ENCODE results near the gene NEURL4.

NEURL4 gene

DNA sequence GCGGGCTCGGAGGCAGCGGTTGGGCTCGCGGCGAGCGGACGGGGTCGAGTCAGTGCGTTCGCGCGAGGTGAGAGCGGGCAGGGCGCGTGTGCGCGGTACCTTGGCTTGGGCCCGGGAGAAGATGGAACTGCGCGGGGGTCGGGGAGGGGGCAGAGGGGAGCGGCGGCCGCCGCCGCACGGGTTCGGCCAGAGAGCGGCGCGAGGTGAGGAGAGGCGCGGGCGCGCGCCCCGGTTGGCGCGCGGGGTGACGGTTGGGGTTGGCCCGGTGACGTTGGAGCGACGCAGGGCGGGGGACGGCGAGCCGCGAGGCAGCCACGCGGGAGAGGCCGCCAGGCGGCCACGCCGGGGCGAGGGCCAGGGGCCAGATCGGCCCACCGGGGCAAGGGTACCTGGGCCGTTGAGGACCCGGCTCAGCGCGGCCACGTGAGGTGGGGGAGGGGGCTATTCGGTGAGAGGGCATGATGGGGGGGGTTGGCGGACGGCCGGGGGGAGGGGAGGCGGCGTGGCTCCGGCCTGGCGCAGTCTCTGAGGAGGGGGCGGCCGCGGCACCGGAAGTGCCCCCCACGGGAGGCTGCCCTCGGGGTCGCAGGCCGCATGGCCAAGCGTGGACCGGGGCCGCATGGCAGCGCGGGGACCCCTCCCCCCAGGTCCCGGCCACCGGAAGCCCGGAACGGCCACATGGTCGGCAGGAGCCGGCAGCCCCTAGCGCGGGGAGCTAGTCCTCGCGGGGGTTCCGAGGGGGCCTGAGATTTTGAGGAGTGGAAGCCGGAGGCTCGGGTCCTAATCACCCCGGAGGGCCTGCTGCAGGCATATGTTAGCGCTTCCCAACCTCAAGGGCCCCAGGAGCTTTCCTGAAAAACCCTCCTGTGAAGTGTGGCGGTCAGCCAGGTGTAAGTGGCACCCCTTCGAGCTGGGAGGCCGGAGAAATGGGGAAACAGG is 21.2 kb downstream of the NEURL4 start:
- Histone ChIP-seq H4K20me1 (ENCODE audit: insufficient read depth, low read length) (peaks cover 37% of the 10 kb centered on the region), H3K4me3 (ENCODE audit: low read length) (peak overlapping the region; percentile 100), H3K9me3 (ENCODE audit: insufficient read depth, low read length) (no peaks in the 10 kb centered on the region), H3K36me3 (replicated peaks; ENCODE audit: low read depth, low read length) (peaks cover 40% of the 10 kb centered on the region), H3K79me2 (ENCODE audit: low read length) (peaks cover 48% of the 10 kb centered on the region), H3K27ac (ENCODE audit: low read length) (peak overlapping the region; percentile 99), H2AFZ (ENCODE audit: low read depth, low read length) (no peak overlapping the region), H3K4me1 (ENCODE audit: low read length) (peaks cover 19% of the 10 kb centered on the region), H3K9ac (ENCODE audit: low read length) (peak overlapping the region; percentile 100), H3K27me3 (ENCODE audit: low read depth, low read length) (no peaks in the 10 kb centered on the region), H3K4me2 (ENCODE audit: low read length) (peak overlapping the region; percentile 98)
- no peak for TF ChIP-seq EZH2phosphoT487 (IDR thresholded peaks at IDR 0.05; ENCODE audit: low read depth)
- TF ChIP-seq, protein P1, sequence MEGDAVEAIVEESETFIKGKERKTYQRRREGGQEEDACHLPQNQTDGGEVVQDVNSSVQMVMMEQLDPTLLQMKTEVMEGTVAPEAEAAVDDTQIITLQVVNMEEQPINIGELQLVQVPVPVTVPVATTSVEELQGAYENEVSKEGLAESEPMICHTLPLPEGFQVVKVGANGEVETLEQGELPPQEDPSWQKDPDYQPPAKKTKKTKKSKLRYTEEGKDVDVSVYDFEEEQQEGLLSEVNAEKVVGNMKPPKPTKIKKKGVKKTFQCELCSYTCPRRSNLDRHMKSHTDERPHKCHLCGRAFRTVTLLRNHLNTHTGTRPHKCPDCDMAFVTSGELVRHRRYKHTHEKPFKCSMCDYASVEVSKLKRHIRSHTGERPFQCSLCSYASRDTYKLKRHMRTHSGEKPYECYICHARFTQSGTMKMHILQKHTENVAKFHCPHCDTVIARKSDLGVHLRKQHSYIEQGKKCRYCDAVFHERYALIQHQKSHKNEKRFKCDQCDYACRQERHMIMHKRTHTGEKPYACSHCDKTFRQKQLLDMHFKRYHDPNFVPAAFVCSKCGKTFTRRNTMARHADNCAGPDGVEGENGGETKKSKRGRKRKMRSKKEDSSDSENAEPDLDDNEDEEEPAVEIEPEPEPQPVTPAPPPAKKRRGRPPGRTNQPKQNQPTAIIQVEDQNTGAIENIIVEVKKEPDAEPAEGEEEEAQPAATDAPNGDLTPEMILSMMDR (IDR thresholded peaks at IDR 0.05; ENCODE audit: low read depth, low read length), result no peak

DNA sequence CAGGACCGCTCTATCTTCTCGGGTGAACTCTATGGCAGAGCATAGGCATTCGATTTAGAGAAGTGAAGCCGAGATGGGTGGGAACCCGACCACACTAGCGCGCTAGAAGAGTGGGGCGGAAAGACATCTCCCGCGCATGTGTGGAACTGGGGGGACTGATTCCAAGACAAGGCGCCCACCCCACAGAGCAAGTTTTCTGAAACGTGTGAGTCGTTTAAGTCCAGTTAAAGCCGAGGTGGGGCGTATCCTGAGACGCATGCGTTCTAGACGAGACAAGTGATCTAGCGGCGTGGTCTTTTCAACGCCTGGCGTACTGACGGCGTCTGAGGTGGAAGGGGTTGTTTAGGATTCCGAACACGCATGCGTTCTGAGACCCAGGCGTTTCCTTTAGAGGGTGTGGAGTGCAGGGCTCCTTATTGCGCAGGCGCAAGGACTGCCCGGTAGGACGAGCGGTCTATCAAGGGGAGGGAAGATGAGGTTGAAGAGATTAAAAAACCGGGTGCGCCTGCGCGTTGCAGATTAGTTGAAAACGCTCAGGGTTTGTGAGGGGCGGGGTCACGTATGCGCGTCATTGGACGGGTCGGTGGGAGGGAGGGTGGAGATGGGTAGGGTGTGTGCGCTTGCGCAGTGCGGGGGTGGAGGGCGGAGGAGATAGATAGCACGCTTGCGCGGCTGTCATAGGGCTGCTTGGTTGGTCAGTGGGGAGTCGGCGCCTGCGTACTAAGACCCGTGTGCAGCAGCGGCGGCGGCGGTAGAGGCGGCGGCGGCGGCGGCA is 22.0 kb downstream of the NEURL4 start, which contains the start of gene EIF5A:
TSS of gene EIF5A (plus strand) at position 718 of the 775 bp plus-strand sequence. CDS start 2,008 bp downstream, outside the sequence.
- peak within 1 kb of the TSS; percentile 98 for H3K4me2 ChIP-seq (ENCODE audit: low read length)
- H3K79me2 ChIP-seq (ENCODE audit: low read length), result peaks cover 45% of the 10 kb centered on the region
- no peak for TF ChIP-seq EZH2phosphoT487 (IDR thresholded peaks at IDR 0.05; ENCODE audit: low read depth)
- TF ChIP-seq, protein P1 (IDR thresholded peaks at IDR 0.05; ENCODE audit: low read depth, low read length), result no peak
- peaks cover 30% of the 10 kb centered on the region for H4K20me1 ChIP-seq (ENCODE audit: insufficient read depth, low read length)
- peaks cover 33% of the 10 kb centered on the region for H3K36me3 ChIP-seq (replicated peaks; ENCODE audit: low read depth, low read length)
- H3K4me1 ChIP-seq (ENCODE audit: low read length), result peaks cover 19% of the 10 kb centered on the region
- peak within 1 kb of the TSS; percentile 100 for H3K9ac ChIP-seq (ENCODE audit: low read length)
- no peaks in the 10 kb centered on the region for H3K27me3 ChIP-seq (ENCODE audit: low read depth, low read length)
- peak within 1 kb of the TSS; percentile 61 for H2AFZ ChIP-seq (ENCODE audit: low read depth, low read length)
- H3K9me3 ChIP-seq (ENCODE audit: insufficient read depth, low read length), result no peaks in the 10 kb centered on the region
- H3K27ac ChIP-seq (ENCODE audit: low read length), result peak within 1 kb of the TSS; percentile 99
- peak within 1 kb of the TSS; percentile 100 for H3K4me3 ChIP-seq (ENCODE audit: low read length)

DNA sequence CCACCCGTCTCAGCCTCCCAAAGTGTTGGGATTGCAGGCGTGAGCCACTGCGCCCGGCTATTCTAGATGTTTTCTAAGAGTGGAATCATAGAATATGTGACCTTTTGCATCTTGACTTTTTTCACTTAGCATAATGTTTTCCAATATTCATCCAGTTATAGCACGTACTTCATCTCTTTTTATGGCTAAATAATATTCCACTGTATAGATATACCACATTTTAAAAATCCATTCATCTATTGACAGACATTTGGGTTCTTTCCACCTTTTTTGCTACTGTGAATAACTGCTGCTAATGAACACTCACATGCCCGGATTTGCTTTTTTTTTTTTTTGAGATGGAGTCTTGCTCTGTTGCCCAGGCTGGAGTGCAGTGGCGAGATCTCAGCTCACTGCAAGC is 25.0 kb downstream of the NEURL4 start:
- Histone ChIP-seq H3K79me2 (ENCODE audit: low read length) (peaks cover 18% of the 10 kb centered on the region), H3K27me3 (ENCODE audit: low read depth, low read length) (no peaks in the 10 kb centered on the region), H3K9ac (ENCODE audit: low read length) (no peak overlapping the region), H4K20me1 (ENCODE audit: insufficient read depth, low read length) (peaks cover 9% of the 10 kb centered on the region), H3K36me3 (replicated peaks; ENCODE audit: low read depth, low read length) (peaks cover 9% of the 10 kb centered on the region), H3K4me1 (ENCODE audit: low read length) (peaks cover 2% of the 10 kb centered on the region), H2AFZ (ENCODE audit: low read depth, low read length) (no peak overlapping the region), H3K27ac (ENCODE audit: low read length) (no peak overlapping the region), H3K4me2 (ENCODE audit: low read length) (no peak overlapping the region), H3K9me3 (ENCODE audit: insufficient read depth, low read length) (no peaks in the 10 kb centered on the region), H3K4me3 (ENCODE audit: low read length) (no peak overlapping the region)
- no peak for TF ChIP-seq EZH2phosphoT487 (IDR thresholded peaks at IDR 0.05; ENCODE audit: low read depth)
- TF ChIP-seq, protein P1 (IDR thresholded peaks at IDR 0.05; ENCODE audit: low read depth, low read length), result no peak
